Measurements from ENCODE around the gene S100A5.

- no peak for TF ChIP-seq CTCF (IDR thresholded peaks at IDR 0.05; ENCODE audit: borderline replicate concordance, extremely low read depth, low read length, poor library complexity, severe bottlenecking)
- TF ChIP-seq EZH2 (IDR thresholded peaks at IDR 0.05; ENCODE audit: borderline replicate concordance, low read depth, low read length, severe bottlenecking): no peak
Observed at GRCh38 chr1:153545067-153546055, 4.6 kb upstream of the S100A5 start, which contains the start of gene S100A4.
